22Rv1 (cell line): ENCODE data around the gene ATF7IP2.

Experiments
- CTCF ChIP-seq: fragments of 450-650 bp; IDR thresholded peaks from 2 replicates; pipeline ENCODE4 v1.5.1; 2017; ENCODE audit warnings: mild to moderate bottlenecking
- ZFX ChIP-seq: fragments of 450-650 bp; IDR thresholded peaks from 2 replicates; pipeline ENCODE4 v1.6.1; 2017; ENCODE audit warnings: antibody characterized with exemption, borderline replicate concordance

GRCh38 chr16:10485698-10486382, 100.0 kb downstream of the ATF7IP2 start:
- no peak for TF ChIP-seq CTCF
- TF ChIP-seq ZFX, result no peak
